Regular cardiac myocyte (primary cell): ENCODE results near the gene INS. TPM values are rescaled to one million over a fixed set of nuclear protein-coding genes. Genes with fewer than 3 reads are reported as not detected.

Source experiments
- total RNA-seq: library from RNA; depleted of rRNA; stranded (reverse); fragments of >200 nt; gene quantifications from 2 replicates; pipeline ENCODE4 v1.2.3, GENCODE V29; 2014

The INS gene
- total RNA-seq = not detected in 2 replicates

DNA sequence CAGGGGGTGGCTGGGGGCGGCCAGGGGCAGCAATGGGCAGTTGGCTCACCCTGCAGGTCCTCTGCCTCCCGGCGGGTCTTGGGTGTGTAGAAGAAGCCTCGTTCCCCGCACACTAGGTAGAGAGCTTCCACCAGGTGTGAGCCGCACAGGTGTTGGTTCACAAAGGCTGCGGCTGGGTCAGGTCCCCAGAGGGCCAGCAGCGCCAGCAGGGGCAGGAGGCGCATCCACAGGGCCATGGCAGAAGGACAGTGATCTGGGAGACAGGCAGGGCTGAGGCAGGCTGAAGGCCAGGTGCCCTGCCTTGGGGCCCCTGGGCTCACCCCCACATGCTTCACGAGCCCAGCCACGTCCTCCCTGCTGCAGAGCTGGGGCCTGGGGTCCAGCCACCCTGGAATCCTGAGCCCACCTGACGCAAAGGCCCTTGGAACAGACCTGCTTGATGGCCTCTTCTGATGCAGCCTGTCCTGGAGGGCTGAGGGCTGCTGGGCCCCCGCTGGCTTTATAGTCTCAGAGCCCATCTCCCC is at the start of gene INS:
Gene INS (minus strand): TSS at position 474 of the 524 bp plus-strand sequence. CDS start 238 bp downstream, at position 236.

DNA sequence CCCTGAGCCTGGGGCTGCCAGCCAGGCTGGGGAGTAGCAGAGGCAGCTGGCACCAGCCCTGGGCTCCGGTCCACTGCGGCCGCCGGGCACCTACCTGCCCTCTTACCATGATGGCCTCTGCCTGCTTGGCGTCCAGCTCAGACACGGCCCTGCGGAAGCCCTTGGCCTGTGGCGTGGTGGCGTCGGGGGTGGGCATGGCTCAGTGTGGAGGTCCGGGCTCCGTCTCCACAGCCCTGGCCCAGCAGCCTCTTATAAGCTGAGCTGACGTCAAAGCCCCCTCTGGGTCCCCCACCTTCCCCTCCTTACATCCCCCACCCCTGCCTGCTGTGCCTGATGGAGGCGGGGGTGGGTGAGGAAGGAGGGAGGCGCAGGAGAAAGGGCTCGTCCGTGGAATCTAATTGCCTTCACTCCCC is 10.6 kb upstream of the INS start, which contains the start of gene TH:
Gene TH (minus strand): TSS at position 225 of the 413 bp plus-strand sequence. CDS start 29 bp downstream, at position 196.

DNA sequence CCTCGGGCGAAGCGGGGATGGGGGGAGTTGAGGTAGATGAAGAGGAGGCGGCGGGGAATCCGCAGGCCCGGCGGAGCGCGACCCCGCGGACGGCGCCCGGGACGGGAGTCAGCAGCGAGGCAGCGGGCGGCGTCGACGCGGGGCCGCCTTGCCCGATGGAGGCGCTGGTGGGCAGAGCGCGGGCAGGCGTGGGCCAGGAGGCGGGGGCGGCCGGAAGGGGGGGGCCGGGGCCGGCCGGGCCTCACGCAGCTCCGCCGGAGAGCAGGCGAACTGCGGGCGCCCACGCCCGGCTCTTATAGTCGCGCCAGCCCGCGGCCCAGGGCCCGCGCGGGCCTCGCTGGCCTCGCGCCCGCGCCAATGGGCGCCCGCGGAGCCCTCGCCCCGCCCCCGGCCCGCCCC is 21.9 kb downstream of the INS start, which contains the start of gene IGF2:
Gene IGF2 (minus strand): TSS at position 267 of the 399 bp plus-strand sequence. CDS start 3,866 bp downstream, outside the sequence.

Other genes starting within 250 kb of the INS start
- gene TNNT3, start 241.5 kb downstream of the INS start, total RNA-seq = 0.56 TPM in 1 of 2 replicates, not detected in the other
- 76.1 and 199 TPM in 2 replicates for gene MRPL23, start 213.9 kb downstream of the INS start, total RNA-seq
- 9.2 and 52.7 TPM in 2 replicates for gene H19, start 163.4 kb downstream of the INS start, total RNA-seq
- under 0.01 and 1.7 TPM in 2 replicates for gene IGF2, start 21.8 kb downstream of the INS start, total RNA-seq
- not detected in 2 replicates for gene TH, start 10.6 kb upstream of the INS start, total RNA-seq
- not detected in 2 replicates for gene ASCL2, start 109.4 kb upstream of the INS start, total RNA-seq
- gene C11orf21, start 140.7 kb upstream of the INS start, total RNA-seq = not detected in 2 replicates
- not detected in 2 replicates for gene TSPAN32, start 140.8 kb upstream of the INS start, total RNA-seq
- 107 and 229 TPM in 2 replicates for gene CD81, start 216.1 kb upstream of the INS start, total RNA-seq
- 44.0 and 67.9 TPM in 2 replicates for gene TSSC4, start 239.5 kb upstream of the INS start, total RNA-seq